Heart left ventricle (tissue), 16 donors: ENCODE measurements around the gene CABP4. TPM values are rescaled to one million over a fixed set of nuclear protein-coding genes. Genes with fewer than 3 reads are reported as not detected.

ENCODE experiments used
- ATAC-seq, 4 donors: fragments of 200-7000 bp; cut with Tn5 transposase; one replicate each; pipeline ENCODE4 v1.9.1; 2020 to 2022; ENCODE audit warnings: moderate library complexity in 4 of 4, mild to moderate bottlenecking in 3 of 4, moderate number of reproducible peaks in 1 of 4
- DNase-seq, 5 donors: peaks; one replicate each; pipeline ENCODE4 v3.0.0-alpha.2; 2020
- H3K27ac ChIP-seq, 12 donors: fragments of 200-600 bp; sonication (generic) in 4 of 12; one replicate each; pipeline versions ENCODE4 v1.5.0 to v1.8.0; 2016 to 2022; ENCODE audit warnings: mild to moderate bottlenecking in 2 of 12
- H3K27me3 ChIP-seq, 9 donors: fragments of 200-600 bp; sonication (generic) in 2 of 9; one replicate each; pipeline versions ENCODE4 v1.5.1 to v1.8.0; 2016 to 2022; ENCODE audit warnings: mild to moderate bottlenecking in 3 of 9
- H3K36me3 ChIP-seq, 9 donors: fragments of 200-600 bp; sonication (generic) in 2 of 9; one replicate each; pipeline versions ENCODE4 v1.5.0 to v1.8.0; 2018 to 2022; ENCODE audit warnings: mild to moderate bottlenecking in 2 of 9
- H3K4me1 ChIP-seq, 12 donors: fragments of 200-600 bp; sonication (generic) in 4 of 12; one replicate each; pipeline versions ENCODE4 v1.5.0 to v1.8.0; 2016 to 2022; ENCODE audit warnings: mild to moderate bottlenecking in 3 of 12
- H3K4me3 ChIP-seq, 12 donors: fragments of 200-600 bp; sonication (generic) in 4 of 12; one replicate each; pipeline versions ENCODE4 v1.5.0 to v1.8.0; 2017 to 2022; ENCODE audit warnings: mild to moderate bottlenecking in 9 of 12, moderate library complexity in 4 of 12
- H3K9me3 ChIP-seq, 12 donors: fragments of 200-600 bp; sonication (generic) in 4 of 12; one replicate each; pipeline versions ENCODE4 v1.5.0 to v1.8.0; 2016 to 2022; ENCODE audit warnings: mild to moderate bottlenecking in 1 of 12
- CTCF ChIP-seq, 12 donors: fragments of 200-600 bp; sonication (generic) in 4 of 12; IDR thresholded peaks; one replicate each; pipeline versions ENCODE4 v1.5.0 to v1.8.0; 2018 to 2022; ENCODE audit warnings: antibody characterized with exemption in 12 of 12, mild to moderate bottlenecking in 5 of 12
- POLR2A ChIP-seq, 2 donors: fragments of 450-650 bp; IDR thresholded peaks; one replicate each; pipeline ENCODE4 v1.6.1; 2017; ENCODE audit warnings: antibody characterized with exemption in 2 of 2, mild to moderate bottlenecking in 2 of 2, moderate library complexity in 2 of 2
- WGBS, 4 donors: extraction: QIAGEN DNeasy Blood & Tissue Kit in 2 of 4; methylation state at CpG; one replicate each; pipeline versions ENCODE4 v1.1.5 to v1.1.7; 2013 to 2018; 5-methylcytosine and 5-hydroxymethylcytosine counted together
- intact Hi-C, 10 donors: fragments of 100-400 bp; cut with DNase I; formaldehyde crosslinking; loops; one replicate each; pipeline versions ENCODE4 v1.11.1 to v1.14.2; 2022
- polyA plus RNA-seq, 2 donors: library from polyadenylated mRNA; stranded (reverse); fragments of 200-250 nt; gene quantifications; one replicate each; pipeline ENCODE4 v1.2.3, GENCODE V29; 2013
- total RNA-seq, 9 donors: library from RNA; depleted of rRNA in 2 of 9; stranded (reverse); fragments of >200 nt in 2 of 9; fragmentation: NEBNext Ultra II Directional in 3 of 9; extraction: Animal tissue kit (Norgen Biotek cat#: 25700) in 3 of 9; gene quantifications; one replicate each; pipeline versions ENCODE4 v1.1.0 to v1.2.4, GENCODE V29; 2016 to 2023
- donor health status: ischemic (EF 13 %, LVEDD 7.1; RV severe dilation, severe dysfunction).
- donor health status: healthy with polysubstance abuse.
- donor health status: DM: no; HTN: yes; CAD: no.
- donor health status: DM: no; HTN: no; CAD: no.
- donor health status: ischemic (EF 25% LVEDD 6.9; RV normal size, moderate dysfunction).
- donor health status: ischemic (EF 25% LVEDD 5.7; RV mildly dilated, moderate dysfunction).
- donor health status: healthy.
- donor health status: DM: yes; HTN: yes; CAD: no.
- donor health status: ischemic (EF 35%, LVEDD 5.7; RV mildly dilated, moderate dysfunction).
- donor health status: nonischemic (EF 11% LVEDD 7.7; RV severe dilation, severe dysfunction).
- donor health status: DM: yes; HTN: yes; CAD: no.
- donor health status: PGD.
- donor health status: ischemic (EF 29% LVEDD 5.4; RV normal size, mild dysfunction).
- donor health status: nonischemic (EF 23%, LVEDD 6.1; RV moderate dilation, normal function).

The CABP4 gene
- total and polyA plus RNA-seq, 11 donors = 0.25 to 4.2 (median 0.51) TPM; not detected in 1

- peaks cover 0 to 10% (median 7%) of the 10 kb centered on the region in 9 donors for H3K36me3 ChIP-seq
- WGBS, 4 donors = 51 to 55% (median 54%) methylated on average over 19 of the region's 19 CpGs
- H3K9me3 ChIP-seq = no peaks in the 10 kb centered on the region
- intact Hi-C loops = loop anchor here in 2 of 10 donors (2.0 to 5.0 kb wide), 2 partner anchors 22 to 90 kb away; partner anchors contain the start of genes PITPNM1 (in 1 of the 2) and RAD9A (in 1 of the 2)
- peaks cover 5 to 44% (median 25%) of the 10 kb centered on the region in 12 donors for H3K4me1 ChIP-seq
- peak overlapping the region; percentile 21 to 91 (median 85) for H3K27ac ChIP-seq
- peaks cover 0 to 3% (median 0%) of the 10 kb centered on the region in 9 donors for H3K27me3 ChIP-seq
- DNase-seq (peak in 1 of 5 donors; percentile 62), ATAC-seq (peak in 2 of 4 donors; percentile 13 to 23)
- TF ChIP-seq POLR2A (IDR thresholded peaks at IDR 0.05) = no peak
- no peak for TF ChIP-seq CTCF (IDR thresholded peaks at IDR 0.05)
- peak overlapping the region; percentile 41 to 72 (median 60) for H3K4me3 ChIP-seq
Measured at GRCh38 chr11:67482275-67482826, 27.2 kb downstream of the CABP4 start.

- 9 to 11% (median 10%) methylated on average over 53 to 60 of the region's 60 CpGs for WGBS, 4 donors
- Histone ChIP-seq H3K36me3 (peaks cover 0 to 18% (median 14%) of the 10 kb centered on the region in 9 donors), H3K4me1 (peaks cover 5 to 44% (median 25%) of the 10 kb centered on the region in 12 donors), H3K27me3 (peaks cover 0 to 3% (median 0%) of the 10 kb centered on the region in 9 donors), H3K27ac (peak within 1 kb of the TSS; percentile 21 to 91 (median 85)), H3K9me3 (no peaks in the 10 kb centered on the region), H3K4me3 (peak within 1 kb of the TSS; percentile 41 to 72 (median 60))
- TF ChIP-seq POLR2A (IDR thresholded peaks at IDR 0.05) = peak in 1 of 2 donors; percentile 64
- TF ChIP-seq CTCF (IDR thresholded peaks at IDR 0.05) = peak in 3 of 12 donors; percentile 11 to 37 (median 34)
- DNase-seq = peak; percentile 97 to 98 (median 98)
- ATAC-seq = peak; percentile 96 to 99 (median 99)
- intact Hi-C loops = loop anchor here in 2 of 10 donors (2.0 to 5.0 kb wide), 2 partner anchors 22 to 91 kb away; partner anchors contain the start of genes PITPNM1 (in 1 of the 2) and RAD9A (in 1 of the 2)
Measured at GRCh38 chr11:67482827-67483798, 28.0 kb downstream of the CABP4 start, which contains the start of gene AIP. AIP (plus strand) TSS chr11:67483026; CDS start chr11:67483159, 133 bp downstream.

- H3K4me1 ChIP-seq = peaks cover 5 to 44% (median 25%) of the 10 kb centered on the region in 12 donors
- H3K4me3 ChIP-seq = peak overlapping the region in 9 of 12 donors; percentile 53 to 72 (median 65)
- intact Hi-C loops = loop anchor here in 2 of 10 donors (2.0 to 5.0 kb wide), 2 partner anchors 21 to 92 kb away; partner anchors contain the start of genes PITPNM1 (in 1 of the 2) and RAD9A (in 1 of the 2)
- peak in 1 of 5 donors; percentile 63 for DNase-seq
- H3K27ac ChIP-seq = peak overlapping the region in 5 of 12 donors; percentile 80 to 88 (median 85)
- H3K27me3 ChIP-seq = peaks cover 0 to 3% (median 0%) of the 10 kb centered on the region in 9 donors
- TF ChIP-seq CTCF (IDR thresholded peaks at IDR 0.05) (no peak), POLR2A (IDR thresholded peaks at IDR 0.05) (no peak)
- ATAC-seq = no peak
- peaks cover 0 to 21% (median 16%) of the 10 kb centered on the region in 9 donors for H3K36me3 ChIP-seq
- 88 to 91% (median 90%) methylated on average over 16 of the region's 16 CpGs for WGBS, 4 donors
- H3K9me3 ChIP-seq = no peaks in the 10 kb centered on the region
Measured at GRCh38 chr11:67483831-67484665, 28.9 kb downstream of the CABP4 start.
